Thyroid gland (tissue), 4 donors: ENCODE data around the gene DHX57.

Experiments used
- CTCF ChIP-seq, 6 experiments: fragments of 200-600 bp in 3 of 6; fragments of 450-650 bp in 3 of 6; sonication (generic) in 3 of 6; IDR thresholded peaks; one replicate each; pipeline ENCODE4 v1.5.1; 2016 to 2019; ENCODE audit warnings: antibody characterized with exemption in 6 of 6, mild to moderate bottlenecking in 2 of 6, inconsistent platforms in 1 of 6, moderate library complexity in 1 of 6
- POLR2A ChIP-seq, 2 donors: fragments of 450-650 bp; IDR thresholded peaks; one replicate each; pipeline ENCODE4 v1.6.1; 2017; ENCODE audit warnings: antibody characterized with exemption in 2 of 2, mild to moderate bottlenecking in 2 of 2, moderate library complexity in 1 of 2

- TF ChIP-seq POLR2A (IDR thresholded peaks at IDR 0.05) = no peak
- TF ChIP-seq CTCF (IDR thresholded peaks at IDR 0.05) = no peak
Observed at GRCh38 chr2:38887902-38888554, 12.3 kb upstream of the DHX57 start.
